ENCODE results near the gene RAD51B. TPM values are rescaled to one million over a fixed set of nuclear protein-coding genes. Genes with fewer than 3 reads are reported as not detected.

The RAD51B gene
- total and polyA plus RNA-seq, 2 of the 13 experiments (the other 11 are each of a cell fraction or from before 2014, with no cell fraction given), result 7.0 to 9.5 TPM

DNA sequence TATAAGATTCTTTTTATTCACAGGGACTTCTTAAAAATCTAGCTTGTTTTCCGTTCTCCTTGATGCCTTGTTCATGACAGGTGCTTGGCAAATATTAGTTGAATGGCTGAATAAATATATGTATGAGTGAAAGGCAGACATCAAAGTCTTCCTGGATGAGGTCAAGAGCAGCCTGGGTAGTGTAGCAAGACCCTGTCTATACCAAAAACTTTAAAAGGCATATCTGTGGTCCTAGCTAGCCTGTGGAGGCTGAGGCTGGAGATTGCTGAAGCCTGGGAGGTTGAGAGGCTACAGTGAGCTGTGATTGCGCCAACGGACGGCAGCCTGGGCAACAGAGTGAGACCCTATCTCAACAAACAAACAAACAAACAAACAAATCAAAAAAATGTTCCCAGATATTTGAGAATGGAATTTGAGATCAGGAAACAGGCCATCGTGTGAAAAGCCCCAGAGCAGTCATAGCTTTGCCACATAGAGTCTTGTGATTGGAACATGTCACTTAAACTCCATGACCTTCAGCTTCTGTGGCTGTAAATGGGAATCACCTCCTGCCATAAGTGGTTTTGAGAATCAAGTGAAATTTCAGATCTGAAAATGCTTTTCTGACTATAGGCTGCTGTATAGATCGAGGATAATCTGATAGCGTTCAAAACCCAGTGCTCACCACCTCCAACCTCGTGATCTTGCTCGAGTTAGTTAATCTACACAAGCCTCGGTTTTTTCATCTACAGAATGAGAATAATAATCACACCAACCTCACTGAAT lies 908.9 kb downstream of the RAD51B start (continued):
- TF ChIP-seq, protein P1, sequence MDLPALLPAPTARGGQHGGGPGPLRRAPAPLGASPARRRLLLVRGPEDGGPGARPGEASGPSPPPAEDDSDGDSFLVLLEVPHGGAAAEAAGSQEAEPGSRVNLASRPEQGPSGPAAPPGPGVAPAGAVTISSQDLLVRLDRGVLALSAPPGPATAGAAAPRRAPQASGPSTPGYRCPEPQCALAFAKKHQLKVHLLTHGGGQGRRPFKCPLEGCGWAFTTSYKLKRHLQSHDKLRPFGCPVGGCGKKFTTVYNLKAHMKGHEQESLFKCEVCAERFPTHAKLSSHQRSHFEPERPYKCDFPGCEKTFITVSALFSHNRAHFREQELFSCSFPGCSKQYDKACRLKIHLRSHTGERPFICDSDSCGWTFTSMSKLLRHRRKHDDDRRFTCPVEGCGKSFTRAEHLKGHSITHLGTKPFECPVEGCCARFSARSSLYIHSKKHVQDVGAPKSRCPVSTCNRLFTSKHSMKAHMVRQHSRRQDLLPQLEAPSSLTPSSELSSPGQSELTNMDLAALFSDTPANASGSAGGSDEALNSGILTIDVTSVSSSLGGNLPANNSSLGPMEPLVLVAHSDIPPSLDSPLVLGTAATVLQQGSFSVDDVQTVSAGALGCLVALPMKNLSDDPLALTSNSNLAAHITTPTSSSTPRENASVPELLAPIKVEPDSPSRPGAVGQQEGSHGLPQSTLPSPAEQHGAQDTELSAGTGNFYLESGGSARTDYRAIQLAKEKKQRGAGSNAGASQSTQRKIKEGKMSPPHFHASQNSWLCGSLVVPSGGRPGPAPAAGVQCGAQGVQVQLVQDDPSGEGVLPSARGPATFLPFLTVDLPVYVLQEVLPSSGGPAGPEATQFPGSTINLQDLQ (CRISPR knock-in tag; IDR thresholded peaks at IDR 0.05), result no peak
- TF ChIP-seq FOXP1 (IDR thresholded peaks at IDR 0.05) (no peak), FOXP1 (CRISPR knock-in tag; IDR thresholded peaks at IDR 0.05) (peak; percentile 76), RFX3 (CRISPR knock-in tag; IDR thresholded peaks at IDR 0.05) (no peak), STAG1 (CRISPR knock-in tag; IDR thresholded peaks at IDR 0.05) (peak; percentile 13; the same call in 1 of the 2 replicates), PPARG (CRISPR knock-in tag; conservative IDR thresholded peaks at IDR 0.05) (peak; percentile 49; the same call in 1 of the 2 replicates), GTF2F1 (IDR thresholded peaks at IDR 0.05; ENCODE audit: low read length) (no peak), MIER3 (CRISPR knock-in tag; IDR thresholded peaks at IDR 0.05; ENCODE audit: borderline replicate concordance) (0 out of 2 replicates have a peak, but pooled peaks have one; percentile 17), ZNF770 (CRISPR knock-in tag; IDR thresholded peaks at IDR 0.05) (peak; percentile 98), ZC3H13 (CRISPR knock-in tag; IDR thresholded peaks at IDR 0.05) (no peak), ZNF460 (CRISPR knock-in tag; IDR thresholded peaks at IDR 0.05; ENCODE audit: borderline replicate concordance) (no peak), TOE1 (CRISPR knock-in tag; IDR thresholded peaks at IDR 0.05) (no peak), RAD21 (CRISPR knock-in tag; IDR thresholded peaks at IDR 0.05) (no peak), ZNF552 (CRISPR knock-in tag; IDR thresholded peaks at IDR 0.05; ENCODE audit: borderline replicate concordance) (no peak), ARID5B (CRISPR knock-in tag; IDR thresholded peaks at IDR 0.05) (peak; percentile 91), TFE3 (CRISPR knock-in tag; IDR thresholded peaks at IDR 0.05) (no peak), TSC22D2 (CRISPR knock-in tag; IDR thresholded peaks at IDR 0.05; ENCODE audit: borderline replicate concordance) (no peak), HOXA3 (CRISPR knock-in tag; IDR thresholded peaks at IDR 0.05) (peak; percentile 24; the same call in 1 of the 2 replicates), ZFYVE20 (CRISPR knock-in tag; IDR thresholded peaks at IDR 0.05; ENCODE audit: borderline replicate concordance, low read depth) (no peak)

Data from HepG2 (cell line).